Astrocyte (in vitro differentiated cells and primary cell): ENCODE measurements around the gene PARD3B. TPM values are rescaled to one million over a fixed set of nuclear protein-coding genes. Genes with fewer than 3 reads are reported as not detected.

Experiments
- DNase-seq: peaks from one replicate; pipeline ENCODE4 v3.0.0-alpha.2; 2010; ENCODE audit warnings: low read depth
- FAIRE-seq: peaks from 2 replicates; lab custom pipeline; 2011; peaks lifted over from hg19 to GRCh38; lab: Jason Lieb, UNC
- H2AFZ ChIP-seq: 2 replicates; pipeline ENCODE4 v1.6.0; 2012; ENCODE audit warnings: low read depth, low read length, inconsistent platforms
- H3K27ac ChIP-seq: 2 replicates; pipeline ENCODE4 v1.5.1; 2011; ENCODE audit warnings: low read depth, low read length, inconsistent platforms
- H3K27me3 ChIP-seq: 2 replicates; pipeline ENCODE4 v1.6.0; 2011; ENCODE audit warnings: low read length, inconsistent platforms; ENCODE audit not compliant: insufficient read depth
- H3K36me3 ChIP-seq: 2 replicates; pipeline ENCODE4 v1.5.1; 2011; ENCODE audit warnings: low read length, inconsistent platforms; ENCODE audit not compliant: insufficient read depth
- H3K4me1 ChIP-seq: 2 replicates; pipeline ENCODE4 v1.5.1; 2011; ENCODE audit warnings: low read length, inconsistent platforms; ENCODE audit not compliant: insufficient read depth
- H3K4me2 ChIP-seq: 2 replicates; pipeline ENCODE4 v1.6.0; 2012; ENCODE audit warnings: low read length, inconsistent platforms
- H3K4me3 ChIP-seq: 2 replicates; pipeline ENCODE4 v1.5.1; 2011; ENCODE audit warnings: low read depth, mild to moderate bottlenecking, low read length, inconsistent platforms; ENCODE audit not compliant: insufficient read depth
- H3K79me2 ChIP-seq: 2 replicates; pipeline ENCODE4 v1.6.0; 2012; ENCODE audit warnings: mild to moderate bottlenecking, low read length, inconsistent platforms; ENCODE audit not compliant: insufficient read depth
- H3K9ac ChIP-seq: 2 replicates; pipeline ENCODE4 v1.6.0; 2012; ENCODE audit warnings: mild to moderate bottlenecking, low read length, inconsistent platforms
- H3K9me3 ChIP-seq: 2 replicates; pipeline ENCODE4 v1.5.1; 2012; ENCODE audit warnings: low read depth, mild to moderate bottlenecking, low read length, inconsistent platforms; ENCODE audit not compliant: insufficient read depth
- H4K20me1 ChIP-seq: 2 replicates; pipeline ENCODE4 v1.6.0; 2012; ENCODE audit warnings: low read length, inconsistent platforms; ENCODE audit not compliant: insufficient read depth
- H3K27ac Mint-ChIP-seq: one replicate; pipeline ENCODE4 v1.8.0; 2021; ENCODE audit warnings: mild to moderate bottlenecking, mixed read lengths; ENCODE audit not compliant: unreplicated experiment
- H3K27me3 Mint-ChIP-seq: one replicate; pipeline ENCODE4 v1.8.0; 2021; ENCODE audit warnings: low read depth, mixed read lengths; ENCODE audit not compliant: unreplicated experiment
- H3K36me3 Mint-ChIP-seq: one replicate; pipeline ENCODE4 v1.8.0; 2021; ENCODE audit warnings: low read depth, mixed read lengths; ENCODE audit not compliant: unreplicated experiment
- H3K4me1 Mint-ChIP-seq: one replicate; pipeline ENCODE4 v1.8.0; 2021; ENCODE audit warnings: low read depth, mixed read lengths; ENCODE audit not compliant: unreplicated experiment
- H3K4me3 Mint-ChIP-seq: one replicate; pipeline ENCODE4 v1.8.0; 2021; ENCODE audit warnings: mild to moderate bottlenecking, moderate library complexity, mixed read lengths; ENCODE audit not compliant: unreplicated experiment
- H3K9me3 Mint-ChIP-seq: one replicate; pipeline ENCODE4 v1.8.0; 2021; ENCODE audit warnings: mild to moderate bottlenecking, mixed read lengths; ENCODE audit not compliant: unreplicated experiment
- EZH2 ChIP-seq: IDR thresholded peaks from 2 replicates; pipeline ENCODE4 v1.6.1; 2012; ENCODE audit warnings: mild to moderate bottlenecking, low read length, inconsistent platforms; ENCODE audit not compliant: insufficient read depth
- total RNA-seq: library from RNA; stranded (reverse); gene quantifications from 2 replicates; pipeline ENCODE4 v1.2.1, GENCODE V29; 2021
- TF ChIP-seq, protein P1 (sequence below): IDR thresholded peaks from 2 replicates; pipeline ENCODE4 v1.5.1; 2011; ENCODE audit warnings: low read depth, mild to moderate bottlenecking, inconsistent platforms, low read length, moderate library complexity; ENCODE audit not compliant: insufficient read depth

PARD3B gene
- total RNA-seq, 1 donor from 2014 or later, result 6.5 TPM

DNA sequence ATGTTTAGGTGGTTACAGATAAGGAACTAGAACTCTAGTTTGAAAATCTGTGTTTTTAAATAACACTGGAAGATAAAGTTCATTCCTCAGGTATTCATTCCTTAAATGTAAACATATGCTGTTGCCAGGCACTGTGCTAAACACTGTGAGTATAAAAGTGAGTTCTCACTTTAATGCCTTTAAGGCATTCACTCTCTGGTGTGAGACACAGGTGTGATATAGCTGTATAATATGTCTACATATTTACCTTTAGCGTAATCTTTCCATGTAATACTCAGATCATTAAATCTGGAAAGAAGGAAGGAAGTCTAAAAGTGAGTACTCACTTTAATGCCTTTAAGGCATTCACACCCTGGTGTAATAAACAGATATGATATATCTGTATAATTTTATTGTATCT is 472.6 kb downstream of the PARD3B start:
- H2AFZ ChIP-seq, result no peak overlapping the region
- Mint-ChIP-seq H3K4me1 (no peaks in the 10 kb centered on the region), H3K27ac (no peak overlapping the region), H3K4me3 (no peak overlapping the region), H3K27me3 (no peaks in the 10 kb centered on the region), H3K9me3 (no peaks in the 10 kb centered on the region), H3K36me3 (no peaks in the 10 kb centered on the region)
- no peak overlapping the region for H3K4me3 ChIP-seq
- no peak overlapping the region for H3K9ac ChIP-seq
- no peak for TF ChIP-seq EZH2
- TF ChIP-seq, protein P1, sequence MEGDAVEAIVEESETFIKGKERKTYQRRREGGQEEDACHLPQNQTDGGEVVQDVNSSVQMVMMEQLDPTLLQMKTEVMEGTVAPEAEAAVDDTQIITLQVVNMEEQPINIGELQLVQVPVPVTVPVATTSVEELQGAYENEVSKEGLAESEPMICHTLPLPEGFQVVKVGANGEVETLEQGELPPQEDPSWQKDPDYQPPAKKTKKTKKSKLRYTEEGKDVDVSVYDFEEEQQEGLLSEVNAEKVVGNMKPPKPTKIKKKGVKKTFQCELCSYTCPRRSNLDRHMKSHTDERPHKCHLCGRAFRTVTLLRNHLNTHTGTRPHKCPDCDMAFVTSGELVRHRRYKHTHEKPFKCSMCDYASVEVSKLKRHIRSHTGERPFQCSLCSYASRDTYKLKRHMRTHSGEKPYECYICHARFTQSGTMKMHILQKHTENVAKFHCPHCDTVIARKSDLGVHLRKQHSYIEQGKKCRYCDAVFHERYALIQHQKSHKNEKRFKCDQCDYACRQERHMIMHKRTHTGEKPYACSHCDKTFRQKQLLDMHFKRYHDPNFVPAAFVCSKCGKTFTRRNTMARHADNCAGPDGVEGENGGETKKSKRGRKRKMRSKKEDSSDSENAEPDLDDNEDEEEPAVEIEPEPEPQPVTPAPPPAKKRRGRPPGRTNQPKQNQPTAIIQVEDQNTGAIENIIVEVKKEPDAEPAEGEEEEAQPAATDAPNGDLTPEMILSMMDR, result no peak
- no peaks in the 10 kb centered on the region for H3K36me3 ChIP-seq
- H3K9me3 ChIP-seq, result no peaks in the 10 kb centered on the region
- no peak overlapping the region for H3K4me2 ChIP-seq
- no peaks in the 10 kb centered on the region for H3K27me3 ChIP-seq
- H3K4me1 ChIP-seq, result no peaks in the 10 kb centered on the region
- H3K79me2 ChIP-seq, result no peaks in the 10 kb centered on the region
- FAIRE-seq (no peak), DNase-seq (no peak)
- no peaks in the 10 kb centered on the region for H4K20me1 ChIP-seq
- no peak overlapping the region for H3K27ac ChIP-seq

GRCh38 chr2:205020673-205021072 is 475.4 kb downstream of the PARD3B start:
- Mint-ChIP-seq H3K9me3 (no peaks in the 10 kb centered on the region), H3K27ac (no peak overlapping the region), H3K36me3 (no peaks in the 10 kb centered on the region), H3K27me3 (no peaks in the 10 kb centered on the region), H3K4me1 (peaks cover 14% of the 10 kb centered on the region), H3K4me3 (no peak overlapping the region)
- Histone ChIP-seq H3K27me3 (no peaks in the 10 kb centered on the region), H3K27ac (no peak overlapping the region), H2AFZ (no peak overlapping the region), H3K9ac (no peak overlapping the region), H3K79me2 (no peaks in the 10 kb centered on the region), H4K20me1 (no peaks in the 10 kb centered on the region), H3K4me2 (no peak overlapping the region), H3K4me1 (peaks cover 11% of the 10 kb centered on the region), H3K36me3 (no peaks in the 10 kb centered on the region), H3K9me3 (no peaks in the 10 kb centered on the region), H3K4me3 (no peak overlapping the region)
- TF ChIP-seq, protein P1, result no peak
- TF ChIP-seq EZH2, result no peak
- no peak for DNase-seq
- FAIRE-seq, result peak; percentile 49

GRCh38 chr2:205022841-205023240 is 477.6 kb downstream of the PARD3B start:
- Histone ChIP-seq H3K36me3 (no peaks in the 10 kb centered on the region), H3K79me2 (no peaks in the 10 kb centered on the region), H3K27ac (no peak overlapping the region), H3K27me3 (no peaks in the 10 kb centered on the region), H4K20me1 (no peaks in the 10 kb centered on the region), H3K9ac (no peak overlapping the region), H2AFZ (no peak overlapping the region), H3K4me2 (no peak overlapping the region), H3K9me3 (no peaks in the 10 kb centered on the region), H3K4me1 (peaks cover 15% of the 10 kb centered on the region), H3K4me3 (no peak overlapping the region)
- no peak overlapping the region for H3K4me3 Mint-ChIP-seq
- no peaks in the 10 kb centered on the region for H3K36me3 Mint-ChIP-seq
- FAIRE-seq (no peak), DNase-seq (no peak)
- TF ChIP-seq, protein P1, result no peak
- no peak for TF ChIP-seq EZH2
- no peak overlapping the region for H3K27ac Mint-ChIP-seq
- no peaks in the 10 kb centered on the region for H3K9me3 Mint-ChIP-seq
- H3K4me1 Mint-ChIP-seq, result peaks cover 18% of the 10 kb centered on the region
- H3K27me3 Mint-ChIP-seq, result no peaks in the 10 kb centered on the region
